Endothelial cell of umbilical vein (primary cell): ENCODE measurements around the gene ANXA6. TPM values are rescaled to one million over a fixed set of nuclear protein-coding genes. Genes with fewer than 3 reads are reported as not detected.

Experiments
- BruUV-seq: library from RNA; stranded (reverse); fragments of 400-500 nt; replicated peaks from 2 replicates; lab custom pipeline; 2021; lab: Mats Ljungman, UMichigan
- CTCF ChIA-PET: fragments of 300-600, 350-600 bp; sonication (Branson Sonifier 250); formaldehyde crosslinking; loops from one replicate; lab custom pipeline; 2021; ENCODE audit warnings: antibody characterized with exemption, inconsistent platforms; lab: Charles Lee
- POLR2A ChIA-PET: fragments of 300-600, 350-600 bp; sonication (Branson Sonifier 250); formaldehyde crosslinking; loops from one replicate; lab custom pipeline; 2021; ENCODE audit warnings: antibody characterized with exemption, inconsistent platforms; lab: Charles Lee
- DNase-seq: peaks from one replicate; pipeline ENCODE4 v3.0.0-alpha.2; 2011; ENCODE audit warnings: low read depth, low spot score
- FAIRE-seq: peaks from 2 replicates; lab custom pipeline; 2011; peaks lifted over from hg19 to GRCh38; lab: Jason Lieb, UNC
- H2AFZ ChIP-seq: 2 replicates; pipeline ENCODE4 v1.6.0; 2012; ENCODE audit warnings: low read depth, low read length, control low read depth, inconsistent platforms
- H3K27ac ChIP-seq: 2 replicates; pipeline ENCODE4 v1.5.1; 2011; ENCODE audit warnings: low read depth, mild to moderate bottlenecking, control low read depth, low read length, moderate library complexity; ENCODE audit not compliant: insufficient read depth
- H3K27me3 ChIP-seq, 2 experiments: 2 replicates each; pipeline versions ENCODE4 v1.6.0 to v1.6.1; 2011; ENCODE audit warnings: low read length in 2 of 2, mixed read lengths in 1 of 2; ENCODE audit not compliant: control insufficient read depth in 2 of 2, insufficient read depth in 2 of 2
- H3K36me3 ChIP-seq, 2 experiments: 2 replicates in 1 of 2; 3 replicates in 1 of 2; pipeline ENCODE4 v1.5.1; 2011; ENCODE audit warnings: low read length in 2 of 2, mild to moderate bottlenecking in 1 of 2, moderate library complexity in 1 of 2; ENCODE audit not compliant: control insufficient read depth in 2 of 2, insufficient read depth in 2 of 2; ENCODE audit errors: extremely low read depth in 1 of 2
- H3K4me1 ChIP-seq: 3 replicates; pipeline ENCODE4 v1.5.1; 2011; ENCODE audit warnings: mild to moderate bottlenecking, low read length; ENCODE audit not compliant: control insufficient read depth, insufficient read depth; ENCODE audit errors: extremely low read depth
- H3K4me2 ChIP-seq: 2 replicates; pipeline ENCODE4 v1.6.1; 2011; ENCODE audit warnings: low read length, control low read depth, mixed read lengths; ENCODE audit not compliant: insufficient read depth
- H3K4me3 ChIP-seq, 3 experiments: fragments of 200-600 bp in 1 of 3; sonication (generic), shearing (Covaris generic) in 1 of 3; replicated peaks in 1 of 3; 2 replicates each; pipeline ENCODE4 v1.5.1; 2011 to 2016; ENCODE audit warnings: control low read depth in 3 of 3, low read length in 3 of 3, mild to moderate bottlenecking in 2 of 3, inconsistent platforms in 1 of 3, low read depth in 1 of 3, moderate library complexity in 1 of 3; ENCODE audit not compliant: insufficient read depth in 1 of 3
- H3K79me2 ChIP-seq: 2 replicates; pipeline ENCODE4 v1.6.0; 2012; ENCODE audit warnings: low read length, inconsistent platforms; ENCODE audit not compliant: control insufficient read depth, insufficient read depth
- H3K9ac ChIP-seq: replicated peaks from 2 replicates; pipeline ENCODE3; 2011; ENCODE audit warnings: low read length, control low read depth; ENCODE audit not compliant: insufficient read depth; ENCODE audit errors: extremely low read depth
- H3K9me1 ChIP-seq: replicated peaks from 3 replicates; pipeline ENCODE4 v1.6.0; 2011; ENCODE audit warnings: mild to moderate bottlenecking, low read length; ENCODE audit not compliant: control insufficient read depth, insufficient read depth; ENCODE audit errors: extremely low read depth
- H3K9me3 ChIP-seq: replicated peaks from 2 replicates; pipeline ENCODE4 v1.5.1; 2012; ENCODE audit warnings: low read length, inconsistent platforms; ENCODE audit not compliant: control insufficient read depth, insufficient read depth
- H4K20me1 ChIP-seq: replicated peaks from 2 replicates; pipeline ENCODE3; 2011; ENCODE audit warnings: mild to moderate bottlenecking, low read length; ENCODE audit not compliant: control insufficient read depth, insufficient read depth; ENCODE audit errors: extremely low read depth
- CTCF ChIP-seq, 2 donors: IDR thresholded peaks; 1 replicate in 1 of 2; 2 replicates in 1 of 2; pipeline ENCODE4 v1.5.1; 2011; ENCODE audit warnings: low read length in 2 of 2, mild to moderate bottlenecking in 2 of 2, moderate library complexity in 2 of 2, control low read depth in 1 of 2, inconsistent platforms in 1 of 2, low read depth in 1 of 2; ENCODE audit not compliant: insufficient read depth in 1 of 2; ENCODE audit errors: extremely low read depth in 1 of 2
- EZH2 ChIP-seq: IDR thresholded peaks from 2 replicates; pipeline ENCODE4 v1.6.1; 2012; ENCODE audit warnings: borderline replicate concordance, low read depth, mild to moderate bottlenecking, moderate library complexity, low read length, inconsistent platforms; ENCODE audit not compliant: severe bottlenecking
- FOS ChIP-seq: IDR thresholded peaks from 2 replicates; pipeline ENCODE4 v1.6.1; 2011; ENCODE audit warnings: mild to moderate bottlenecking, low read length, moderate library complexity, borderline replicate concordance; ENCODE audit not compliant: insufficient read depth
- GATA2 ChIP-seq: IDR thresholded peaks from 2 replicates; pipeline ENCODE4 v1.7.0; 2011; ENCODE audit warnings: low read depth, mild to moderate bottlenecking, moderate library complexity, mixed read lengths, low read length; ENCODE audit not compliant: insufficient read length, insufficient read depth
- JUN ChIP-seq: IDR thresholded peaks from 2 replicates; pipeline ENCODE4 v1.6.1; 2011; ENCODE audit warnings: borderline replicate concordance, low read depth; ENCODE audit not compliant: insufficient read length, insufficient read depth
- MAX ChIP-seq: IDR thresholded peaks from 2 replicates; pipeline ENCODE4 v1.6.1; 2011; ENCODE audit not compliant: insufficient read depth, insufficient read length
- MYC ChIP-seq: IDR thresholded peaks from one replicate; pipeline ENCODE4 v1.6.1; 2011; ENCODE audit warnings: mild to moderate bottlenecking, low read depth, low read length
- POLR2A ChIP-seq: IDR thresholded peaks from 2 replicates; pipeline ENCODE4 v1.6.1; 2012; ENCODE audit warnings: low read depth, mild to moderate bottlenecking, control low read depth, low read length
- POLR2AphosphoS5 ChIP-seq: IDR thresholded peaks from 2 replicates; pipeline ENCODE4 v1.6.1; 2012; ENCODE audit warnings: low read depth, mild to moderate bottlenecking, control low read depth, low read length, moderate library complexity; ENCODE audit not compliant: insufficient read depth
- dilution Hi-C: fragments of 300-500 bp; cut with MboI; formaldehyde crosslinking; loops from one replicate; pipeline ENCODE4 v1.15.0; 2019; ENCODE audit warnings: low sequenced_read_pairs; ENCODE audit not compliant: extremely low pct_ligation_motif_present
- intact Hi-C: fragments of 100-400 bp; cut with micrococcal nuclease; formaldehyde crosslinking; loops from one replicate; pipeline ENCODE4 v1.10.0; 2022
- polyA plus RNA-seq, 4 experiments: library from polyadenylated mRNA; depleted of rRNA in 3 of 4; stranded (reverse) in 3 of 4; unstranded in 1 of 4; fragments of >200 nt; gene quantifications; 2 replicates each; pipeline versions ENCODE4 v1.2.1 to v1.2.3, GENCODE V29; 2011 to 2012; ENCODE audit warnings: missing spikeins in 1 of 4
- total RNA-seq: library from RNA; stranded (reverse); gene quantifications from 2 replicates; pipeline ENCODE4 v1.2.3, GENCODE V29; 2021

Gene ANXA6
- total and polyA plus RNA-seq, 2 donors (not counting 3 experiments of a cell fraction or from before 2014, with no cell fraction given): 195 to 266 TPM

- no peak overlapping the region for H3K4me3 ChIP-seq
- TF ChIP-seq JUN (no peak), EZH2 (no peak)
- H3K9me3 ChIP-seq: no peaks in the 10 kb centered on the region
- H3K27me3 ChIP-seq: no peaks in the 10 kb centered on the region
- no peak overlapping the region for H2AFZ ChIP-seq
- H3K4me1 ChIP-seq: peaks cover 34% of the 10 kb centered on the region
- no peak overlapping the region for H3K4me2 ChIP-seq
- no peak overlapping the region for H3K27ac ChIP-seq
- no peak for FAIRE-seq
- H3K9ac ChIP-seq: no peak overlapping the region
- H3K79me2 ChIP-seq: peaks cover 45% of the 10 kb centered on the region
- no peaks in the 10 kb centered on the region for H3K9me1 ChIP-seq
- dilution Hi-C loops (no loop called here), intact Hi-C loops (no loop called here)
- H4K20me1 ChIP-seq: no peaks in the 10 kb centered on the region
- POLR2A ChIA-PET: no interaction called here
- BruUV-seq: no TSS peak
- H3K36me3 ChIP-seq: peaks cover 0 to 2% of the 10 kb centered on the region in 2 experiments
- no peak for DNase-seq
- CTCF ChIA-PET: interaction anchor here (0.8 to 1.4 kb wide), 4 partner anchors 22 to 72 kb away, joined by 3 to 5 read pairs (median 3); no protein-coding TSS in a partner anchor
Observed at GRCh38 chr5:151074557-151074956, 83.0 kb downstream of the ANXA6 start.

- intact Hi-C loops: no loop called here
- no peak overlapping the region for H3K4me3 ChIP-seq
- H3K9me1 ChIP-seq: no peaks in the 10 kb centered on the region
- BruUV-seq: no TSS peak
- ChIA-PET CTCF (interaction anchor here (1.0 to 5.0 kb wide), 5 partner anchors 21 to 71 kb away, joined by 3 to 32 read pairs (median 5); no protein-coding TSS in a partner anchor), POLR2A (no interaction called here)
- peaks cover 42% of the 10 kb centered on the region for H3K79me2 ChIP-seq
- DNase-seq (no peak), FAIRE-seq (no peak)
- dilution Hi-C loops: no loop called here
- peak overlapping the region; percentile 11 for H3K27ac ChIP-seq
- H3K9ac ChIP-seq: no peak overlapping the region
- H3K9me3 ChIP-seq: no peaks in the 10 kb centered on the region
- no peaks in the 10 kb centered on the region for H4K20me1 ChIP-seq
- TF ChIP-seq POLR2A: no peak
- no peak for TF ChIP-seq GATA2
- no peak for TF ChIP-seq MYC
- TF ChIP-seq JUN: no peak
- no peak for TF ChIP-seq EZH2
- TF ChIP-seq CTCF (IDR thresholded peaks at IDR 0.05; ENCODE audit: extremely low read depth in 1 of 2, insufficient read depth in 1 of 2, low read depth in 1 of 2, low read length in 2 of 2): no peak
- no peak for TF ChIP-seq MAX
- no peak for TF ChIP-seq POLR2AphosphoS5
- TF ChIP-seq FOS: no peak
- peaks cover 24% of the 10 kb centered on the region for H3K4me1 ChIP-seq
- H3K36me3 ChIP-seq: no peaks in the 10 kb centered on the region
- no peaks in the 10 kb centered on the region for H3K27me3 ChIP-seq
- H2AFZ ChIP-seq: no peak overlapping the region
- H3K4me2 ChIP-seq: no peak overlapping the region
Observed at GRCh38 chr5:151073280-151073679, 84.3 kb downstream of the ANXA6 start.
